GM21515 (cell line): ENCODE results near the gene HORMAD2.
"Not testable (repeated sequence)": the region's sequence is repeated elsewhere in the genome, so short reads cannot be mapped to it uniquely, and the experiment has no call there.

Experiments used
- ATAC-seq: cut with Tn5 transposase; IDR thresholded peaks from one replicate; pipeline ENCODE4 v1.9.1; 2021; ENCODE audit not compliant: unreplicated experiment

The HORMAD2 gene

GRCh38 chr22:30206944-30207343, 126.7 kb downstream of the HORMAD2 start:
- ATAC-seq: no peak

GRCh38 chr22:30208631-30209603, 128.7 kb downstream of the HORMAD2 start:
- no peak for ATAC-seq

- ATAC-seq: no peak
These were observed 129.4 kb downstream of the HORMAD2 start for GRCh38 chr22:30209642-30210041.

GRCh38 chr22:30210235-30210909, 130.1 kb downstream of the HORMAD2 start:
- no peak for ATAC-seq

GRCh38 chr22:30211124-30211820, 131.0 kb downstream of the HORMAD2 start:
- no peak for ATAC-seq

GRCh38 chr22:30212363-30212995, 132.2 kb downstream of the HORMAD2 start:
- ATAC-seq: no peak

GRCh38 chr22:30212996-30213441, 132.8 kb downstream of the HORMAD2 start:
- no peak for ATAC-seq

GRCh38 chr22:30214703-30215407, 134.6 kb downstream of the HORMAD2 start:
- no peak for ATAC-seq

GRCh38 chr22:30216272-30216671, 136.0 kb downstream of the HORMAD2 start:
- ATAC-seq: not testable (repeated sequence)

GRCh38 chr22:30216710-30217109, 136.4 kb downstream of the HORMAD2 start:
- ATAC-seq: no peak

GRCh38 chr22:30217698-30218560, 137.7 kb downstream of the HORMAD2 start:
- ATAC-seq: no peak

GRCh38 chr22:30219049-30219654, 138.9 kb downstream of the HORMAD2 start:
- no peak for ATAC-seq

GRCh38 chr22:30219668-30220278, 139.5 kb downstream of the HORMAD2 start:
- no peak for ATAC-seq

GRCh38 chr22:30220338-30221012, 140.2 kb downstream of the HORMAD2 start:
- ATAC-seq: no peak

- no peak for ATAC-seq
These were observed 141.1 kb downstream of the HORMAD2 start for GRCh38 chr22:30221121-30221992.

- ATAC-seq: no peak
These were observed 142.1 kb downstream of the HORMAD2 start for GRCh38 chr22:30222321-30222720.

- no peak for ATAC-seq
These were observed 143.0 kb downstream of the HORMAD2 start for GRCh38 chr22:30223303-30223702.
